Transverse colon (tissue), 3 donors: ENCODE data around the gene CRELD2.

Source experiments
- CTCF ChIP-seq, 5 experiments: fragments of 200-600 bp in 3 of 5; fragments of 450-650 bp in 2 of 5; sonication (generic) in 3 of 5; IDR thresholded peaks; 1 replicate in 2 of 5; 2 replicates in 3 of 5; pipeline ENCODE4 v1.5.1; 2016 to 2017; ENCODE audit warnings: antibody characterized with exemption in 5 of 5, inconsistent platforms in 3 of 5, mild to moderate bottlenecking in 2 of 5, moderate library complexity in 1 of 5
- POLR2A ChIP-seq: fragments of 450-650 bp; IDR thresholded peaks from one replicate; pipeline ENCODE4 v1.6.1; 2016; ENCODE audit warnings: antibody characterized with exemption, mild to moderate bottlenecking, moderate library complexity

- TF ChIP-seq CTCF (IDR thresholded peaks at IDR 0.05) = no peak
- TF ChIP-seq POLR2A = no peak
These were observed 32.6 kb upstream of the CRELD2 start for GRCh38 chr22:49885881-49886280.
